RWPE2 (cell line): ENCODE data around the gene ARF6.

Experiments used
- ATAC-seq: fragments of 200-7000 bp; cut with Tn5 transposase; 3 replicates; pipeline ENCODE4 v1.9.1; 2021; ENCODE audit warnings: low read depth
- DNase-seq: peaks from one replicate; pipeline ENCODE4 v3.0.0-alpha.2; 2020; ENCODE audit warnings: low spot score
- H3K27ac ChIP-seq: fragments of 450-650 bp; 2 replicates; pipeline ENCODE4 v1.5.1; 2017; ENCODE audit warnings: mild to moderate bottlenecking; ENCODE audit not compliant: poor library complexity, severe bottlenecking
- H3K27me3 ChIP-seq: fragments of 250-450 bp; sonication (Bioruptor Pico); 2 replicates; pipeline ENCODE4 v1.5.1; 2021; ENCODE audit warnings: mild to moderate bottlenecking, moderate library complexity; ENCODE audit not compliant: insufficient read depth, poor library complexity, severe bottlenecking
- H3K36me3 ChIP-seq: fragments of 250-450 bp; sonication (Bioruptor Pico); 2 replicates; pipeline ENCODE4 v1.5.1; 2020; ENCODE audit warnings: low read depth, mild to moderate bottlenecking, moderate library complexity
- H3K4me1 ChIP-seq: fragments of 250-450 bp; sonication (Bioruptor Pico); 2 replicates; pipeline ENCODE4 v1.5.1; 2021; ENCODE audit warnings: mild to moderate bottlenecking, moderate library complexity; ENCODE audit not compliant: insufficient read depth, poor library complexity, severe bottlenecking
- H3K4me3 ChIP-seq: fragments of 250-450 bp; sonication (Bioruptor Pico); 2 replicates; pipeline ENCODE4 v1.5.1; 2021; ENCODE audit warnings: mild to moderate bottlenecking, moderate library complexity; ENCODE audit not compliant: severe bottlenecking
- H3K9me3 ChIP-seq: fragments of 250-450 bp; sonication (Bioruptor Pico); 2 replicates; pipeline ENCODE4 v1.5.1; 2021; ENCODE audit warnings: mild to moderate bottlenecking, moderate library complexity; ENCODE audit not compliant: severe bottlenecking
- CTCF ChIP-seq: fragments of 450-650 bp; IDR thresholded peaks from one replicate; pipeline ENCODE4 v1.5.1; 2017; ENCODE audit warnings: mild to moderate bottlenecking, moderate library complexity; ENCODE audit not compliant: poor library complexity, severe bottlenecking

ARF6 gene

GRCh38 chr14:49892636-49893308 is at the start of gene ARF6:
TSS of gene ARF6 (plus strand) at chr14:49893082. CDS start at chr14:49893737, 655 bp downstream.
- Histone ChIP-seq H3K9me3 (no peaks in the 10 kb centered on the region), H3K4me3 (peak within 1 kb of the TSS; percentile 81), H3K27ac (peak within 1 kb of the TSS; percentile 88), H3K27me3 (no peaks in the 10 kb centered on the region), H3K4me1 (peaks cover 23% of the 10 kb centered on the region), H3K36me3 (peaks cover 44% of the 10 kb centered on the region)
- ATAC-seq (peak; percentile 92), DNase-seq (peak; percentile 100)
- TF ChIP-seq CTCF = peak; percentile 47

- ATAC-seq (no peak), DNase-seq (no peak)
- peaks cover 7% of the 10 kb centered on the region for H3K4me1 ChIP-seq
- no peak overlapping the region for H3K4me3 ChIP-seq
- H3K27me3 ChIP-seq = no peaks in the 10 kb centered on the region
- no peaks in the 10 kb centered on the region for H3K9me3 ChIP-seq
- no peak overlapping the region for H3K27ac ChIP-seq
- no peak for TF ChIP-seq CTCF
- H3K36me3 ChIP-seq = peaks cover 67% of the 10 kb centered on the region
These were observed 43.6 kb upstream of the ARF6 start for GRCh38 chr14:49849213-49849847.

- no peak for ATAC-seq
- Histone ChIP-seq H3K4me3 (peak overlapping the region; percentile 74), H3K27ac (peak overlapping the region; percentile 48), H3K27me3 (no peaks in the 10 kb centered on the region), H3K9me3 (no peaks in the 10 kb centered on the region), H3K4me1 (peaks cover 7% of the 10 kb centered on the region), H3K36me3 (peaks cover 43% of the 10 kb centered on the region)
- DNase-seq = no peak
- no peak for TF ChIP-seq CTCF
These were observed 41.1 kb upstream of the ARF6 start for GRCh38 chr14:49851813-49852212.

GRCh38 chr14:49852301-49853157 is 40.4 kb upstream of the ARF6 start, which contains the start of gene NEMF:
TSS of gene NEMF (minus strand) at chr14:49852788. CDS start at chr14:49852753, 35 bp downstream.
- Histone ChIP-seq H3K27me3 (no peaks in the 10 kb centered on the region), H3K27ac (peak within 1 kb of the TSS; percentile 48), H3K9me3 (no peaks in the 10 kb centered on the region), H3K4me3 (peak within 1 kb of the TSS; percentile 74), H3K36me3 (peaks cover 36% of the 10 kb centered on the region), H3K4me1 (peaks cover 7% of the 10 kb centered on the region)
- peak; percentile 96 for TF ChIP-seq CTCF
- peak; percentile 74 for ATAC-seq
- peak; percentile 86 for DNase-seq
